ENCODE data around the gene PHAX.

DNA sequence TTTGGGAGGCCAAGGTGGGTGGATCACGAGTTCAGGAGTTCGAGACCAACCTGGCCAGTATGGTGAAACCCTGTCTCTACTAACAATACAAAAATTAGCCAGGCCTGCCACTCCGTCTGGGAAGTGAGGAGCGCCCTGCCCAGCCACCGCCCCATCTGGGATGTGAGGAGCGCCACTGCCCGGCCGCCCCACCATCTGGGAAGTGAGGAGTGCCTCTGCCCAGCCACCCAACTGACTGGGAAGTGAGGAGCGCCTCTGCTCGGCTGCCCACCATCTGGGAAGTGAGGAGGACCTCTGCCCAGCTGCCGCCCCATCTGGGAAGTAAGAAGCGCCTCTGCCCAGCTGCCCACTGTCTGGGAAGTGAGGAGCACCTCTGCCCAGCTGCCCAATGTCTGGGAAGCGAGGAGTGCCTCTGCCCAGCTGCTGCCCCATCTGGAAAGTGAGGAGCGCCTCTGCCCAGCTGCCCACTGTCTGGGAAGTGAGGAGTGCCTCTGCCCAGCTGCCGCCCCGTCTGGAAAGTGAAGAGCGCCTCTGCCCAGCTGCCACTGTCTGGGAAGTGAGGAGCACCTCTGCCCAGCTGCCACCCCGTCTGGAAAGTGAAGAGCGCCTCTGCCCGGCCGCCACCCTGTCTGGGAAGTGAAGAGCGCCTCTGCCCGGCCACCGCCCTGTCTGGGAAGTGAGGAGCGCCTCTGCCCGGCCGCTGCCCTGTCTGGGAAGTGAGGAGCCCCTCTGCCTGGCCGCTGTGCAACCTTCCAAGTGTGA is 11.0 kb upstream of the PHAX start:
- TF ChIP-seq, protein P1, sequence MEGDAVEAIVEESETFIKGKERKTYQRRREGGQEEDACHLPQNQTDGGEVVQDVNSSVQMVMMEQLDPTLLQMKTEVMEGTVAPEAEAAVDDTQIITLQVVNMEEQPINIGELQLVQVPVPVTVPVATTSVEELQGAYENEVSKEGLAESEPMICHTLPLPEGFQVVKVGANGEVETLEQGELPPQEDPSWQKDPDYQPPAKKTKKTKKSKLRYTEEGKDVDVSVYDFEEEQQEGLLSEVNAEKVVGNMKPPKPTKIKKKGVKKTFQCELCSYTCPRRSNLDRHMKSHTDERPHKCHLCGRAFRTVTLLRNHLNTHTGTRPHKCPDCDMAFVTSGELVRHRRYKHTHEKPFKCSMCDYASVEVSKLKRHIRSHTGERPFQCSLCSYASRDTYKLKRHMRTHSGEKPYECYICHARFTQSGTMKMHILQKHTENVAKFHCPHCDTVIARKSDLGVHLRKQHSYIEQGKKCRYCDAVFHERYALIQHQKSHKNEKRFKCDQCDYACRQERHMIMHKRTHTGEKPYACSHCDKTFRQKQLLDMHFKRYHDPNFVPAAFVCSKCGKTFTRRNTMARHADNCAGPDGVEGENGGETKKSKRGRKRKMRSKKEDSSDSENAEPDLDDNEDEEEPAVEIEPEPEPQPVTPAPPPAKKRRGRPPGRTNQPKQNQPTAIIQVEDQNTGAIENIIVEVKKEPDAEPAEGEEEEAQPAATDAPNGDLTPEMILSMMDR (IDR thresholded peaks at IDR 0.05): no peak
- TF ChIP-seq POLR2AphosphoS5 (IDR thresholded peaks at IDR 0.05; ENCODE audit: insufficient read depth in 1 of 2, low read depth in 1 of 2): no peak
